Activated CD4-positive, alpha-beta memory T cell treated with anti-CD3 and anti-CD28 coated beads, Interleukin-2, amount 10 ng/mL, durations not matched to agents 7 days and 5 days (primary cell): Measurements from ENCODE around the gene LIPT1. TPM values are rescaled to one million over a fixed set of nuclear protein-coding genes. Genes with fewer than 3 reads are reported as not detected.

Experiments used
- total RNA-seq, 2 experiments: library from RNA; stranded (reverse); gene quantifications; one replicate each; pipeline ENCODE4 v1.2.3, GENCODE V29; 2021

The LIPT1 gene
- total RNA-seq, 2 experiments from 2014 or later = 6.7 to 7.3 TPM

Other genes starting within 250 kb of the LIPT1 start
- gene CRACDL, start 218.7 kb upstream of the LIPT1 start, total RNA-seq = under 1 TPM; 0.18 to 0.20 TPM
- gene C2orf15, start 13.3 kb upstream of the LIPT1 start, total RNA-seq = under 1 TPM; 0.18 to 0.35 TPM
- gene TSGA10, start within 50 bp of the LIPT1 start, total RNA-seq = 1 to 10 TPM; 3.7 to 5.4 TPM
- 10 to 100 TPM; 63.3 to 67.3 TPM for gene MITD1, start 26.1 kb downstream of the LIPT1 start, total RNA-seq
- gene MRPL30, start 26.2 kb downstream of the LIPT1 start, total RNA-seq = 10 to 100 TPM; 21.1 to 22.2 TPM
- gene LYG2, start 100.7 kb downstream of the LIPT1 start, total RNA-seq = not detected
- 1 to 10 TPM in 1 of 2 experiments, under 1 TPM in 1; 0.88 to 1.2 TPM for gene LYG1, start 146.2 kb downstream of the LIPT1 start, total RNA-seq
- gene TXNDC9, start 181.4 kb downstream of the LIPT1 start, total RNA-seq = 10 to 100 TPM; 29.9 to 34.2 TPM
- gene EIF5B, start 182.4 kb downstream of the LIPT1 start, total RNA-seq = 10 to 100 TPM; 37.3 to 38.3 TPM